GM12878 (cell line): ENCODE data around the gene SLC5A11.

Experiments
- FOXM1 ChIP-seq: IDR thresholded peaks from 2 replicates; pipeline ENCODE4 v1.6.1; 2012; ENCODE audit warnings: low read depth, mild to moderate bottlenecking, inconsistent platforms, low read length, moderate library complexity
- JUNB ChIP-seq: IDR thresholded peaks from 2 replicates; pipeline ENCODE4 v1.6.1; 2016; ENCODE audit warnings: antibody characterized with exemption, mild to moderate bottlenecking

DNA sequence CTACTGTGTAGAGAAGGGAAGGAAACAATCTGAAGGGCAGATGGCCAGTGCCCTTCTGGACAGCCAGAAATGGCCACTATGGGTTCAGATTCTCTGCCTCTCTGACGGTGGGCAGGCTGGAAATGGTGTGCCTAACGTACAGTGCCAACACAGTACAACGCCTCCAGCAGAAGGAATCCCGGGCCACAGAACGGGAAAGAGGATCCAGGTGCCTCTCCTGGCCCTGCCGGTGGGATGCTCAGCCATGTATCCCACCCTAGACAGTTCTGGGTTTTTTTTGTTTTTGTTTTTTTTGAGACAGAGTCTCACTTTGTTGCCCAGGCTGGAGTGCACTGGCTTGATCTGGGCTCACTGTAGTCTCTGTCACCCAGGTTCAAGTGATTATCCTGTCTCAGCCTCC, 71.5 kb downstream of the SLC5A11 start:
- TF ChIP-seq JUNB (no peak), FOXM1 (no peak)
